Astrocyte of the hippocampus (primary cell): Measurements from ENCODE around the gene PSMD6.

Experiments used
- DNase-seq: peaks from one replicate; pipeline ENCODE4 v3.0.0; 2011; ENCODE audit warnings: low read depth, low spot score

The PSMD6 gene

DNA sequence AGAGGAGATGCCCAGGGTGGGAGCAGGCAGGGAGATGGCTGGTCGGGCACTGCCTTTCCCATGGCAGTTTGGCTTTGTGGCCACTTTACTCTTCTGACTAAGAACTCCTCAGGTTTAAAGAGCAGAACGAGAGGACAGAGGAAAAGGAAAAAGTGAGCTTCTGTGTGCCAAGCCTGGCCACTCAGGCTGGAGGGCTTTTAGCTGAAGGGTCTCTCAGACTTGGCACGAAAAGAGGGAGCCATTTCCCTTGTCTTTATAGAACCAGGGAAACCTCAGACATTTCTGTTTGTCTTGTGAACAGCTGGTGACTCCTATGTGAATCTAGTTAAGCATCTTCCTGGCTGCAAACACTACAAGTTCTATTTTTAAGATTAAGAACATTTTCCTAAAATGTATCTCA lies 23.3 kb upstream of the PSMD6 start:
- DNase-seq = no peak

DNA sequence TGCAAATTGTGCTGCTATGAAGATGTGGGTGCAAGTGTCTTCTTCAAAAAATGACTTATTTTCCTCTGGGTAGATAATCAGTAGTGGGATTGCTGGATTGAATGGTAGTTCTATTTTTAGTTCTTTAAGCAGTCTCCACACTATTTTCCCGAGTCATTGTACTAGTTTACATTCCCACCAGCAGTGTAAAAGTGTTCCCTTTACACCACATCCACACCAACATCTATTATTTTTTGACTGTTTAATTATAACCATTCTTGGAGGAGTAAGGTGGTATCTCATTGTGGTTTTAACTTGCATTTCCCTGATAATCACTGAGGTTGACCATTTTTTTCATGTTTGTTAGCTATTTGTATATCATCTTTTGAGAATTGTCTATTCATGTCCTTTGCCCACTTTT lies 19.7 kb upstream of the PSMD6 start:
- no peak for DNase-seq

GRCh38 chr3:64039981-64040733 lies 16.9 kb upstream of the PSMD6 start:
- DNase-seq = peak; percentile 53

GRCh38 chr3:64039332-64039731 lies 16.0 kb upstream of the PSMD6 start:
- no peak for DNase-seq

- no peak for DNase-seq
Observed at GRCh38 chr3:64038253-64038767, 15.0 kb upstream of the PSMD6 start.

DNA sequence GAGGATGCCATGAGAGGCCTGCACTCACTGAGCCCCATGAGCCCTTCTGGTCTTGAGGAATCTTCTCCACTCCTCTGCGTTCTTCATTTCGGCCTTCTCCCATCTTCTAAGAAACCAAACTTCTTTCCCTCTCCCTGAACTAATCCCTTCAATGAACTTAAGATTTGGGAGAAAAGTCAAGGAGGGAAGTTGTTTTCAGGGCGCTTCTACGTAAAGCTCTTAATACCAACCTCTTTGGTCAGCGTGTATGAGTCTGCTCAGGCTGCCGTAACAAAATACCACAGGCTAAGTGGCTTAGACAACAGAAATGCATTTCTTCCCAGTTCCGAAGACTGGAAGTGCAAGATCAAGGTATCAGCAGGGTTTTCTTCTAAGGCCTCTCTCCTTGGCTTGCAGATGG lies 13.8 kb upstream of the PSMD6 start:
- no peak for DNase-seq

DNA sequence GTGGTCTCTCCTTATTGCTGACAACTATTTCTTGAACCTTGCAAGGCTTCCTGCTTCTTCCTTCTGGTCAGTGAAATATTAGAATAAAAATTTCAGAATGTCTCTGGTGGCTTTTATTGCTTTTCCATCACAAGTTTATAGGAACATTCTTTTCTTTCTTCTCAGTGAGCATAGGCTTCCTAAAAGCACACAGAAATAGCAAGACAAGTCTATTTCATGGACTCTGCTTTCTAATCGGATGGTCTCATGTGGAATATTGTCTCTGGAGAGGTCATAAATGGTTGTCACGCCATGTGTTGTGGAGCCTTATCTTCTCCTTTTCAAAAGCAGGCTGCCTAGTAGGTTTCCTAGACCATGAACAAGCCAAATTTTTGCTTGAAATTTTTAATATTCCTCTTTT lies 9.8 kb upstream of the PSMD6 start:
- DNase-seq = no peak

- DNase-seq = peak; percentile 33
Observed at GRCh38 chr3:64031540-64032508, 8.5 kb upstream of the PSMD6 start.

DNA sequence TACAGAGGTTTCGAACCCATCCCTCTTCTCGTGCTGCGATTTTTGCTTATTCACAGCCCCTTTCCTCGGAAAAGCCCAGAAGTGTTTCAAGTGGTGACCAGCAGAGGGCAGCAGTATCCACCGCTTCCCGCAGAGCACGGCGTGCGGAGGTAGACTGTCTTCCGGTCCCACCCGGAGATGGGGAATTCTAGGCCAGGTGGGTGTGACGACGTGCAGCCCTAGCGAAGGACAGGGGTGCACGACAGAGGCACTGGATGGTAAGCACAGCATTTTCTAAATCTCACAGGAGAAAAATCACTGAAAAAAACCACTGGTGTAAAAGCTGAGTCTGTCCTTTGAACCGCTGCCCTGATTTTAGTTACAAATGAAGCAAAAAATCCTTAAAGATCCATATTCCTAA lies 7.4 kb upstream of the PSMD6 start:
- peak; percentile 87 for DNase-seq

DNA sequence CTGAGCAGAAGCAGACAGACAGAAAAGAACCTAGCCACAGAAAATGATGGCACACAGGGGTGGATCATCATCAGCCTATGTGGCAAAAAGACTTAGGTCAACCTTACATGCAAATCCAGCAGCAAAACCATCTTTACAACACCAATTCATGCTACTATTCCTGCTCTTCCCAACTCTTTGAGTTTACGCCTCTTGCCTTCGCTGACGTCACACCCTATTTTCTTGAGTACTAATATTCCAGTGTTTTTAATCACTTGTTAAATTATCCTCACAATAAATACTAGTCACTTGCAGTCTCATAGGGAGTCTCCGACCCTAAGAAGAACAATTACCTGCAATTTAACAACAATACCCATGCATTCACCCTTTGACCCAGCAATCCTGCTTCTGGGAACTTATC lies 6.0 kb upstream of the PSMD6 start:
- DNase-seq = no peak

- DNase-seq = no peak
Observed at GRCh38 chr3:64028754-64029153, 5.5 kb upstream of the PSMD6 start.

GRCh38 chr3:64027658-64028057 lies 4.4 kb upstream of the PSMD6 start:
- no peak for DNase-seq

GRCh38 chr3:64026346-64026745 lies 3.1 kb upstream of the PSMD6 start:
- no peak for DNase-seq

DNA sequence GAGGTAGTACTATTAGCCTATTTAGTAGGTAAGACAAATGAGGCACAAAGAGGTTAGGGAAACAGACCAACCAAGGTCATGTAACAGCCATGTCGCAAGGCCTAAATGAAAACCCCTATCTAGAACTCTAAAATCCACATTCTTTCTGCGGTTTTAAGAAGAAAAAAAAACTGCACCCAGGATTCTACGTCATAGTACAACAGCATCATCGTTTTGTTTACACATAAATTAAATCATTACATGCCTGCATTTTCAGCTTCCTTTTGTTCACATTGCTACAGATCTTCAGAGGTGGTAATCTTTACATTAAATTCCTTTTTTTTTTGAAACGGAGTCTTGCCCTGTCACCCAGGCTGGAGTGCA lies 548 bp upstream of the PSMD6 start:
- DNase-seq = no peak

DNA sequence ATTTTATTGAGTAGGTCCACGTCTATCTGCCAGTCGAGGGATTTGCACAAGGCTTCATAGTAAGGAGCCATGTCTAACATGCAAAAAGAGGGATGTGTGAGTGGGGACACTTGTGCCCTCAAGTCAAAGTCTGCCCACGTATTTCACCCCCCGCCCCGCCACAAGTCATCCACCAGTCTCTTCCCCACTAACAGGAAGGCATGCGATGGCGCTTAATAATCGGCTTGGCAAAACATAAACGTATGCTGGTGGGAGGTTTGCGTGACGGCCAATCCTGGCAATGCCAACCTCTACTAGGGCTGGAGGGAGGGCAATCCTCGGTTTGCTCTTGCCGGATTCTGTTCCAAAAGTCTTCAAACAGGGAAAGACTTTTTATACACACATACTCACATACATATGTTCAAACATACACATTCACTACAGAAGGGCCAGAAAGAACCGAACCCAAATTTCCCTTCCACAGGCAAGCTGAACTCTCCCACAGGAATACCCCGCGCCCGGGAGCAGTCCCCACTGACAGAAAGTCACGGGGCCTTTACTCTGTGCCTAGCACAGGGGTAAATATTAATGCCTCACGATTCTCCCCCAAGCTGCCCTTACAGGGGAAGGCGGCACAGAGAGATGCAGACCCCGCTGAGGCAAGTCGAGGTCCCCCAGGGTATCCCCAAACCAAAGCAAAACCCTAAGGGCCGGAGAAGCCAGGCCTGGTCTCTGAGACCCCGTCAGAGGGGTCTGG lies 675 bp downstream of the PSMD6 start:
- DNase-seq = peak; percentile 41

- no peak for DNase-seq
Observed at GRCh38 chr3:64021922-64022321, 1.4 kb downstream of the PSMD6 start.

GRCh38 chr3:64019879-64020278 lies 3.4 kb downstream of the PSMD6 start:
- DNase-seq = no peak

- no peak for DNase-seq
Observed at GRCh38 chr3:64019271-64019670, 4.0 kb downstream of the PSMD6 start.

- peak; percentile 21 for DNase-seq
Observed at GRCh38 chr3:64016941-64017620, 6.2 kb downstream of the PSMD6 start.

DNA sequence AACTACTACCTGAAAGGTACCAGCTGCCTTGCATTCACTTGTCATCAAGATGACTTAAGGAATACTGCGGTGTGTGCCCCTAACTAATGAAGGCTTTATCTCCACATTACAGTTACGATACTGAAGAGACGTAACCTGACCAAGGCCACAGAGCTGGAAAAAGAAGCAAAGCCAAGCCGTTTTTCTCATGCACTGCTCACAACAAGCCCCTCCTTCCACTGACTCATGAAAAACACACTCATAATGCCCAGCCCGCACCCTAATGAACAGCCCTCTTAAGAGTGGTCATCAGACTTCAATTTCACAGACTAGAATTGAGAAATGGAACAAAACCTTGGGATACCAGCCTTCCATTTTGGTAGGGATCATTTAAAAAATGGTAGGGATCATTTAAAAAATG lies 11.6 kb downstream of the PSMD6 start:
- DNase-seq = peak; percentile 88

GRCh38 chr3:64010199-64010598 lies 13.1 kb downstream of the PSMD6 start:
- no peak for DNase-seq
